Germinal center (tissue), 1 donor: ENCODE measurements around the gene AP1AR.

Experiments
- DNase-seq: peaks from one replicate; pipeline ENCODE4 v3.0.0; 2012; ENCODE audit warnings: mixed read lengths, low spot score

AP1AR gene

DNA sequence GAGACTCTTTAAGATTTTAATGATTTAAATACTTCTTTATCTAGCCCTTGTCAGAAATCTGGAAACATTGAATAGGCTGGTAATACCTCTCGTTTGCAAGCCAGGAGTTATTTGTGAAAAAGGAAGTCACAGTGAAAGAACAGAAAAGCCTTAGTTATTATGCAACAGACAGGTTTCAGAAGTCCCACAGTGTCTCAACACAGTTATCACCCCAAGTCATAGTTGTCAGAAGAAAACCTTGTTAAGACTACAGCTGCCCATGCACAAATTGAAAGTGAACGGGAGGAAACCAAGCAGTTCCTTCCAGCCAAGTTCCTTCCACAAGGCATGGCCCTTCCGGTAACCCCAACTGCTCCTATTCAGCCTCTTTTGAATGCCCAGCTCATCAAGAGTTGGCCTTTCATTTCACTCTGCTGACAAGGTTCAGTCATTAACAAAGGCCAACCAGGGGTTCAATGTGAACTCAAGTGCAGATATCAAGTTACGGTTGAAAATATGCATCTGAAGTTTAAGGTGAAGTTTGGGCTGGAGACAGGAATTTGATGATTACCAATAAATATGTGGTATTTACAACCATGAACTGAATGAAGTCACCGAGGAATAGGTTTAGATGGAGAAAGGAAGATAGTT, 81.1 kb downstream of the AP1AR start:
- DNase-seq = peak; percentile 39

GRCh38 chr4:112315446-112315845, 83.9 kb downstream of the AP1AR start:
- no peak for DNase-seq

- no peak for DNase-seq
Observed at GRCh38 chr4:112316360-112316759, 84.8 kb downstream of the AP1AR start.

GRCh38 chr4:112318239-112319142, 86.9 kb downstream of the AP1AR start:
- DNase-seq = no peak
